ENCODE measurements around the gene CCT6A. TPM values are rescaled to one million over a fixed set of nuclear protein-coding genes. Genes with fewer than 3 reads are reported as not detected.
"Not testable (repeated sequence)": the region's sequence is repeated elsewhere in the genome, so short reads cannot be mapped to it uniquely, and the experiment has no call there.

CCT6A gene
- total RNA-seq, 1 donor from 2014 or later: 238 TPM

DNA sequence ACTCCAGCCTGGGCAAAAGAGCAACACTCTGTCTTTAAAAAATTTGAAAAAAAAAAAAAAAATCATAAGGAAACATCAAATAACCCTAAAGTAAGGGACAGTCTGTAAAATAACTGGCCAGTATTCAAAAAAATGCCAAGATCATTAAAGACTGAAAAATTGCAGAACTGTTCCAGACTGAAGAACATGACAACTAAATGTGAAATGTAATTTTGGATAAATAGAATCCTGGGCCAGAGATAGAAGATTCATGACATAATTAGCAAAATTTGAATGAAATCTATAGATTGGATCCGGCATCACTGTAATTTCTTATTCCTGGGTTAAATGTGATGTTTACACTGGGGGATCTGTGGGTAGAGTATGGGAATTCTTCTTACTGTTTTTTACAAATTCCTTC lies 3.3 kb upstream of the CCT6A start:
- no peak for FAIRE-seq
- no peak for DNase-seq (ENCODE audit: low spot score in 2 of 2)

DNA sequence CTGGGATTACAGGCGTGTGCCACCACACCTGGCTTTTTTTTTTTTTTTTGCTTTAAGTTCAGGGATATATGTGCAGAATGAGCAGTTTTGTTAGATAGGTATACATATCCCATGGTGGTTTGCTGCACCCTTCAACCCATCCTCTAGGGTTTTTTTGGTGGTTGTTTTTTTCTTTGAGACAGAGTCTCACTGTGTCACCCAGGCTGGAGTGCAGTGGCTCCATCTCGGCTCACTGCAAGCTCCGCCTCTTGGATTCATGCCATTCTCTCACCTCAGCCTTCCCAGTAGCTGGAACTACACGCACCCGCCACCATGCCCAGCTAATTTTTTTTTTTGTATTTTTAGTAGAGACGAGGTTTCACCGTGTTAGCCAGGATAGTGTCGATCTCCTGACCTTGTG lies 2.8 kb upstream of the CCT6A start:
- not testable (repeated sequence) for FAIRE-seq; DNase-seq (ENCODE audit: low spot score in 2 of 2)

DNA sequence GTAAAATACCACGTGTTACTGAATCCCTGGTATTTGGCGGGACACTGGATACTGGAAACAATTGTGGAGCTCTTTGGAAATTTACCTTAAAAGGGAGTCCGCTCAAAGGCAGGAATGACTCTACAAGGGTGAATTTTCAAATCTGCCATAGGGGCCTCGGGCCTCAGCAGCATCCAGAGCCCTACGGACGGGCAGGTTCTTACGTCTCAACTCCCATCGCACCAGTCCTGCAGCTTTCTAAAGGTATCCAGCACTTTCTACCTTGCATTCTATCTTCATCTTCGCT lies 569 bp upstream of the CCT6A start:
- FAIRE-seq (no peak), DNase-seq (ENCODE audit: low spot score in 2 of 2) (peak in 1 of 2 donors; percentile 39)

DNA sequence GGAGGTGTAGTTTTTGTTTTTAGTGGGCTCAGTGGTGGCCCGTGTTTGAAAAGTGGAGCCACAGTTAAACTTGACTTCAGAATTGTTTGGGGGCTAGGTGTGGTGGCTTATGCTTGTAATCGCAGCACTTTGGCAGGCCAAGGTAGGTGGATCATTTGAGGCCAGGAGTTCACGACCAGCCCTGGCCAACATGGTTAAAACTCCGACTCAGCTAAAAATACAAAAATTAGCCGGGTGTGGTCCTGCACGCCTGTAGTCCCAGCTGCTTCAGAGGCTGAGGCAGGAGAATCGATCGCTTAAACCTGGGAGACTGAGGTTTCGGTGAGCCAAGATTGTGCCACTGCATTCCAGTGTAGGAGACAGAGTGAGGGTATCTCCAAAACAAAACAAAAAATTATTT lies 1.8 kb downstream of the CCT6A start:
- no peak for FAIRE-seq
- DNase-seq (ENCODE audit: low spot score in 2 of 2): no peak

DNA sequence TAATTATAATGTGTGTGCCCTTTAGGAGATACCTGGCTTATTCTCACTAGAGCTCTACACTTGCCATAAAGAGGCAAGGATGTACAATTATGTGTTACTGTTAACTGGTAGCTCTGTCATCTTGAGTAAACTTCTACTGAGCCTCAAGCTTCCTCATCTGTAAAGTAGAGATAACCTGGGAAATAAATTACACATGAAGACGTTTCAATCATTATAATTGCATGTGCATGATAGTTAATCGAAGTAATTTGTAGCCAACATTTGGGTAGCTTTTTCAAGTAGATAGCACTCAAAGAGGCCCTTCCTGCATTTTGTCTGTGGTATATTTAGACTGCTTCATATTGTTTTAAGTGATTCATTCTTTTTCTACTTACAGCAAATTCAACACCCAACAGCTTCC lies 2.4 kb downstream of the CCT6A start:
- no peak for FAIRE-seq
- DNase-seq (ENCODE audit: low spot score in 2 of 2): no peak

DNA sequence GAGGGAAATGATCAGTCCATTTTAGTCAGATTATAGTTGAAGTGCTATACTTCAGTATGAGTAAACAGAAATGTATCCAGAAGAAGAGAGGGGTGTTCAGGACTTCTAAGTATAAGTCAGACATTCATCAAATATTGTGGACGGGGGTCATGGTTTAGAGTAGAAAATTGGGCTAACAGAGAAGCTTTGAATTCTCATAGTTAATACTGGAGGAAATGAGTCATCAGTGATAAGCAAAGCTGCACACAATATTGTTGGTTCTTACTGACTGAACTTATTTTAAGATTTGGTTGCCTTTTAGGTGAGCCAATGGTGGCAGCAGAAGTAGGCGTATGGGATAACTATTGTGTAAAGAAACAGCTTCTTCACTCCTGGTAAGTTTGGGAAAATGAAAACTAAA lies 10.8 kb downstream of the CCT6A start:
- FAIRE-seq (no peak), DNase-seq (ENCODE audit: low spot score in 2 of 2) (no peak)

DNA sequence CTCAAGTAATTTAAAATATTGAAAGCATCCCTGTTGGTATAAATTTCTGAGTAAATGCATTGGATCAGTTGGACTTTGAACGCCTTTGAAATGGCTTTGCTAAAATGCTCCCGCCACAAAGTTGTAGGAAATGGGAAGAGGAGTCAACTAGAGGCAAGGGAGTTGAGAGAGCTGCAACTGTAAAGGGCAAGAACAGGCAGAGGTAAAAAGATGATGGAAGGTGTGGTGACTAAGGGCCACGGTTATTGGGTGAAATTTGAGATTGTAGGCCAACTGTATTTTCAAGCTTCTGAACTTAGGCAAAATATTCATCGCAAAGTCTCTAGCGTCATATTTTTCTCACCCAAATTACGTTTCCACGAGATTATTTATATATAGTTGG lies 11.9 kb downstream of the CCT6A start:
- DNase-seq (ENCODE audit: low spot score in 2 of 2) (no peak), FAIRE-seq (no peak)

DNA sequence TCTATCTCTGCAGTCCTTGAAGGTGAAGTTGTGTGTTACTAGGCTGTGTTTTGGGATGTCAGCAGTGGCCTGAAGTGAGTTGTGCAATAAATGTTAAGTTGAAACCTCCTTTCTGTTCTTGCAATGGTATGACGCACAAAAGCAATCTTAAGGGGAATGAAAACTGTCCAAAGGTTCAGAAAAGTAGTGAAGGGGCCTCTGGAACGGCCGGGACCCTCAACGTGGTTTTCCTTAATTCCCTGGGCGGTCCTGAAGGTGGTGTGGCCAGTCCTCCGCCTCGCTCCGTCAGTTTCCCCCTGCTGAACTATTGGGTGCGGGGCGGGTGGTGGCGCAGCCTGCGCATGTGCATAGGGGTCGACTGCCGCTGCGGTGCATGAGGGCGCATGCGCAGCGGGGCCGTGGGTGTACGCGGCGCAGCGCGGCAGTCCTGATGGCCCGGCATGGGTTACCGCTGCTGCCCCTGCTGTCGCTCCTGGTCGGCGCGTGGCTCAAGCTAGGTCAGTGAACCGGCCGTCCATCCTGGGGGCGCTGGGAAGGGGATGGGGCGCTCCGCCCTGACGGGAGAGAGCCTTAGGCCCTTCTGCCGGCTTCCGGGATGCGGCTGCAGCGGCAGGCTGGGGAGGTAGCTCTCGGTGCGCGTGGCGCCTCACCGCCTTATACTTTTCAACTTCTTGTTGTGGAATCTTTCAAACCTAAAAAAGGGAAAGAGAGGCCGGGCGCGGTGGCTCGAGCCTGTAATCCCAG lies 12.5 kb downstream of the CCT6A start, which contains the start of gene SUMF2:
TSS of gene SUMF2 (plus strand) at position 405 of the 744 bp plus-strand sequence. CDS start at position 431, 26 bp downstream.
- FAIRE-seq (no peak), DNase-seq (ENCODE audit: low spot score in 2 of 2) (peak; percentile 90 to 91)

DNA sequence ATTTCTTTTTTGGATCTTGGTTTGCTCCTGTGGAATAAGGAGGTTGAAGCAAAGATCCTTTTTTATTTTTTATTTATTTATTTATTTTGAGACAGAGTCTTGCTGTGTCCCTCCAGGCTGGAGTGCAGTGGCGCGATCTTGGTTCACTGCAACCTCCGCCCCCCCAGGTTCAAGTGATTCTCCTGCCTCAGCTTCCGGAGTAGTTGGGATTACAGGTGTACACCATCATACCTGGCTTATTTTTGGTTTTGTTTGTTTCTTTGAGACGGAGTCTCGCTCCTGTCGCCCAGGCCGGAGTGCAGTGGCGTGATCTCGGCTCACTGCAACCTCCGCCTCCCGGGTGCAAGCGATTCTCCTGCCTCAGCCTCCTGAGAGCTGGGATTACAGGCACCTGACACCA lies 14.8 kb downstream of the CCT6A start:
- FAIRE-seq; DNase-seq (ENCODE audit: low spot score in 2 of 2): not testable (repeated sequence)

DNA sequence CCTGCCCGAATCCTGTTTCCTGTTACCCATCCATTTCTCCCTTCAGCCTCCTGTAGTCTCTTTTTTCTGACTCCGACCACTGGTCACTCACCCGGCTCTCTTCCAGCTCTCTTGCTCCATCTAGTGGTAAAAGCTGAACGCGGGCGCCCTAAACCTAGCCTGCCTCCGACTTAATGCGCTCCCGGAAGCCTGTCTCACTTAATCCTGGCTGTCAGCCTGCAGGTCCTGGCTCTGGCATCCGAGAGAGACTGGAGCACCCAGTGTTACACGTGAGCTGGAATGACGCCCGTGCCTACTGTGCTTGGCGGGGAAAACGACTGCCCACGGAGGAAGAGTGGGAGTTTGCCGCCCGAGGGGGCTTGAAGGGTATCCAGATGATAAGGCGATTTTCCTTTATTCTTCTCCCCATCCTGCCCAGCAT lies 22.8 kb downstream of the CCT6A start:
- no peak for FAIRE-seq

DNA sequence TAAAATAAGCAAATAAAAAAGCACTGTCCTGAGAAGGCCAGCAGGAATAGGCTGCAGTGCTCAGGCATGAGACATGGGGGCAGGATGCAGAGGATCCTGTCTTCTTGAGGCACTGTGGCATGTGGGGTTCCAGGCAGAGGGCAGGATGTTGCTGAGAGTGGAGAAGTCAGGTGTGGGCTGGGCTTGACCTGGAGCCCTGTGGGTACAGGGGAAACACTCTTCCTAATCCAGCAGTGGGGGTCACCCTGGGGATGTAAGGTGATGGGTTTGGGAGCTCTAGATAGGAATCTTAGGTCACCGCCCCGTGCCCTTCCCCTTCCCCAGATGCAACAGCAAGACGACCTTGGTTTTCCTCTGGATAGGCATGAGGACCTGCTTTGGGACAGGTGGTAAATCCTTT lies 26.1 kb downstream of the CCT6A start:
- FAIRE-seq (no peak), DNase-seq (ENCODE audit: low spot score in 2 of 2) (no peak)

More for the DNA sequence above, 22.8 kb downstream of the CCT6A start:
- peak; percentile 43 to 62 for DNase-seq (ENCODE audit: low spot score in 2 of 2)

DNA sequence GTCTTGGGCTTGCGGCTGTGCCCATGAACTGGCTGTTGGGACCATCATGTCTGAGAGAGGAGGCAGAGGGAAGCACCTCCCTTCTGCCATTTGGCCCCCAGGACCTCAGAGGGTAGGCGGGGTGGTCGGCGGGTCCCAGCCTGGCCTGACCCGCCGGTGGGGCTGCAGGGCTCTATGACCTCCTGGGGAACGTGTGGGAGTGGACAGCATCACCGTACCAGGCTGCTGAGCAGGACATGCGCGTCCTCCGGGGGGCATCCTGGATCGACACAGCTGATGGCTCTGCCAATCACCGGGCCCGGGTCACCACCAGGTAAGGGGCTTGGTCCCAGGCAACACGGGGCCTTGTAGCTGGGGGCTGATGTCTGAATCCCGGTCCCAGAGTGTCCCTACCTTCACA lies 26.6 kb downstream of the CCT6A start:
- DNase-seq (ENCODE audit: low spot score in 2 of 2): no peak
- FAIRE-seq: no peak

DNA sequence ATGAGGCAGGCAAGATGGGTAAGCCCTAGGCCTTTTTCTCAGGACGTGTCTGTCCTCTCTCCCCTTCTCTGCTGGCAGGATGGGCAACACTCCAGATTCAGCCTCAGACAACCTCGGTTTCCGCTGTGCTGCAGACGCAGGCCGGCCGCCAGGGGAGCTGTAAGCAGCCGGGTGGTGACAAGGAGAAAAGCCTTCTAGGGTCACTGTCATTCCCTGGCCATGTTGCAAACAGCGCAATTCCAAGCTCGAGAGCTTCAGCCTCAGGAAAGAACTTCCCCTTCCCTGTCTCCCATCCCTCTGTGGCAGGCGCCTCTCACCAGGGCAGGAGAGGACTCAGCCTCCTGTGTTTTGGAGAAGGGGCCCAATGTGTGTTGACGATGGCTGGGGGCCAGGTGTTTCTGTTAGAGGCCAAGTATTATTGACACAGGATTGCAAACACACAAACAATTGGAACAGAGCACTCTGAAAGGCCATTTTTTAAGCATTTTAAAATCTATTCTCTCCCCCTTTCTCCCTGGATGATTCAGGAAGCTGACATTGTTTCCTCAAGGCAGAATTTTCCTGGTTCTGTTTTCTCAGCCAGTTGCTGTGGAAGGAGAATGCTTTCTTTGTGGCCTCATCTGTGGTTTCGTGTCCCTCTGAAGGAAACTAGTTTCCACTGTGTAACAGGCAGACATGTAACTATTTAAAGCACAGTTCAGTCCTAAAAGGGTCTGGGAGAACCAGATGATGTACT lies 28.1 kb downstream of the CCT6A start:
- DNase-seq (ENCODE audit: low spot score in 2 of 2) (peak; percentile 47 to 67), FAIRE-seq (no peak)

DNA sequence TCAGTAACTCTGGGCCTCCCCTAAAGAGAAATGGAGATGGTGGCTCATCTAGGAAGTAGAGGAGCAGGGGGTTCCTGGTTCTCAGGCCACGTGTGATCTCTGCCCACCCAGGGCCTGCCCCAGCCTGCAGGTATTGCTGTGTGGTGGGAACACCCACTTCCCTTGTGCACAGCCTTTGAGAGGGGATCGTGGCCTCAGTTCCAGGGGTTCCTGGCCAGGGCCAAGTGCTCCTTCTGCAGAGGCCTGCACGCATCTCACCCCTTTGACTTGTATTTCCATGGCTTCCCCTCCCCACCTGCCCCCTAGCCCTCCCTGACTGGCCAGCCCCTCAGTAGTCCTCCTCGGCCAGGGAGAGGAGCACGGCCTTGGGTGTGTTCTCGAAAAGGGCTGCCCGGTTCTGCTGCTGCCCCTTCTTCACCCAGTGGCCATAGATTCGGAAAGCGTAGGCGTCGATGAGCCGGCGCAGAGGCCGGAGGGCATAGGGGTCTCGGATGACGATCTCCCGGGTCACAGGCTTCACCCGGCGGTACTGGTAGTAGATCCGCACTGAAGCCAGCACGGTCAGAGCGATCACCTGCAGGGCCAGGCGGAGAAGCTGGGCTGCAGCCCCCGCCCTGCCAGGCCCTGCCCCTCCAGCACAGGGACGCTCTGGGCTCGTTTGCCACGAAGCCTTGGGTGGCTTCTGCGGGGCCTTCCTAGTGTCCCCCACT lies 29.3 kb downstream of the CCT6A start:
- FAIRE-seq: not testable (repeated sequence)

DNA sequence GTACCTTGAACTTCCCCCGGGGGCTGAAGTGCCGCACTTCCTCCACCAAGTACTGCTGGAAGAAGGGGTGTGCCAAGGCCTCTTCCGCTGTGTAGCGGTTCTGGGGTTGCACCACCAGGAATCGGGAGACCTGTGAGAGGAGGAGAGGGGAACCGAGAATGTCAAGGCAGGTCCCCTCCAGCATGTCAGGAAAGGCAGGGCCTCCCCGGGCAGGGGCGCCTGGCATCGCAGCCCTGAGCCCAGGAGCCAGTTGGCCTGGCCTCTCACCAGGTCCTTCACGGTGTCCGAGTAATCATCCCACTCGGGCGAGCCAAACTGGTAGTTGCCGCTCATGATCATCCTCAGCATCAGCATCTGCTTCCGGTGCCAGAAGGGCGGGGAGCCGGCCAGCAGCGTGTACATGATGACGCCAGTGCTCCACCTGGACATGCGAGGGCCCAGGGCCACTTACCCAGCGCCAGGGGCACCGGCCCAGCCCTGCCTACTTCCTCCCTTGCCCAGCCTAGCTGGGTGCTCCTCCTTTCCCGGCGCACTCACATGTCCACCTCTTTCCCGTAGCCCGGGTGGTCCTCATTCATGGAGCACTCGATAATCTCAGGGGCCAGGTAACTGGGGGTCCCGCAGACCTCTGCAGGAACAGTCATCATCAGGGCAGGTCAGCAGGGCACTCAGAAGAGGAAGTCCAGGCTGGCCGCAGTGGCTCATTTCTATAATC lies 30.2 kb downstream of the CCT6A start:
- no peak for DNase-seq (ENCODE audit: low spot score in 2 of 2)
- no peak for FAIRE-seq

More for the DNA sequence above, 29.3 kb downstream of the CCT6A start:
- not testable (repeated sequence) for DNase-seq (ENCODE audit: low spot score in 2 of 2)

DNA sequence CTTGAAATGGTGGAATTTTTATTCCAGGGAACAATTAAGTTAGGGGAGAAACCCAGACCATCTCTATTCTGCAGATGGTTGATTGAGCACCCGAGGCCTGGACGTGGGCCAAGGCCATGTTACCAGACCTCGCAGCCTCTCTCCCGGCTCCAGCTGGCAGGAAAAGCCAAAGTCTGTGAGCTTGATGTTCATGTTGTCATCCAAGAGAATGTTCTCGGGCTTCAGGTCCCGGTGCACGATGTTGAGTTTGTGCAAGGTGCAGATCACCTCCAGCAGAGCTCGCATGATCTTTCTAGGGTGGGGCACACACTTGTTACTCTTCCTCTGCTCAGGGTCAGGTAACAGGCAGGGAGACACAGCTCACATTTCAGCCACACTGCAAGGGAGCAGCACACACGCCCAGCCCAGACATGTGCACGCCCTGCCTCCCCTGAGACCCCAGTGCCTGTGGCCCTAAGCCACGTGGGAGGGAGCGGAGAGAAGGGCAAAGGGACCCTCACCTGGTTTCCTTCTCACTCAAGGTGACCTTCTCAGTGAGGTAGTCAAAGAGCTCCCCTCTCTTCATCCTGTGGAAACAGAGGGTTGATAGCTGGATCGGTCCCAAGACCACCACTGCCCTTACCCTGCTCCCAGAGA lies 31.7 kb downstream of the CCT6A start:
- no peak for DNase-seq (ENCODE audit: low spot score in 2 of 2)
- no peak for FAIRE-seq

DNA sequence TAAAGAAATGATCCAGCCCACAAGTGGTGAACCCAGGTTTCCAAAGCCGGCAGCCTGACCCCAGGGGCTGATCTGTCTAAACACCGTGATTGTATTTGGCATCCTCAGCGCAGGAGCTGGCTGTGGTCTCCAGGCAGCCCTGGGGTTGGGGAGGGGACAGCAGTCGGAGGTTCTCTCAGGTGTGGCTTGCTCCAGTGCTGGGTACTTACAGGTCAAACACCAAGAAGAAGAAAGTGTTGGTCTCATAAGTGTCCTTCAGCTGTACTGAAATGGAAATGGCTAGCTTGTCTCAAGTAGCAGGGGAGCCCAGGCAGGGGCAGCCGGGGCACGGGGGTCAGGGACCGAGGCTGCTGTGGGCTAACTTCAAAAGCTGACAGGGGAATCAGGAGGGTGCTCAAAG lies 35.2 kb downstream of the CCT6A start:
- DNase-seq (ENCODE audit: low spot score in 2 of 2) (no peak), FAIRE-seq (no peak)

DNA sequence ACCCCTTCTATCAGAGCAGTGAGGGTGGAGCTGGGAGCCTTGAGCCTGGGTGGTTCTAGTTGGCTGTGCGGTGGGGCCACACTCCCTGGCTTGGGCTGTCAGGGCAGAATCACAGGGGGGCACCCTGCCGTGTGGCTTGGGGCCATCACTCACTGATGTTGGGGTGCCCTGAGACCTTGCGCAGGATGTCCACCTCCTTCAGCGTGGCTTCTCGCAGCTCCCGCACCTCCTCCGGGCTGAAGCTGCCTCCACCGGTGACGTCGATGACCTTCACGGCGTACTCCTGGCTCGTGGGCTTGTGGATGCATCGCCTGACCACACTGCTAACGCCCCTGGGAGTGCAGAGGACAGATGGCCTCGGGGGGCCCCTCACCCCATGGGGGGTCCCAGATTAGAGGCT lies 35.9 kb downstream of the CCT6A start:
- no peak for FAIRE-seq
- no peak for DNase-seq (ENCODE audit: low spot score in 2 of 2)

DNA sequence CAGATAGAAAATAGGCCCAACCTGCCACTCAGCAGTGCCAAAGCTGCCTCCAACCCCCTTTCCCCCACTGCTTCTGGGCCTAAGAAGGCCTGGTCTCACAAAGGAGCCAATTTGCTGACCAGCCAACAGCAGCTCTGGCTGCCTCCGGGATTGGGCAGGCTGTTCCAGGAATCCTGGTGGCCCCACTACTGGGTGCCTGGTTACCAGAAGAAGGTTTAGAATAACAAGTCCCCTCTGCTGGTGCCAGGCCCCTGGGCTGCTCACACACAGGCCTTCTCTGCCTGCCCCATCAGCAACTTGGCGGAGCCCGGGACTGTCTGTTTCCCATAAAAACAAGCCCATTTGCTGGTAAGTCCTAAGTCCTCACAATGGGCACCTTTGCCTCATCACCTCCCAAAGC lies 40.0 kb downstream of the CCT6A start:
- FAIRE-seq (no peak), DNase-seq (ENCODE audit: low spot score in 2 of 2) (no peak)

DNA sequence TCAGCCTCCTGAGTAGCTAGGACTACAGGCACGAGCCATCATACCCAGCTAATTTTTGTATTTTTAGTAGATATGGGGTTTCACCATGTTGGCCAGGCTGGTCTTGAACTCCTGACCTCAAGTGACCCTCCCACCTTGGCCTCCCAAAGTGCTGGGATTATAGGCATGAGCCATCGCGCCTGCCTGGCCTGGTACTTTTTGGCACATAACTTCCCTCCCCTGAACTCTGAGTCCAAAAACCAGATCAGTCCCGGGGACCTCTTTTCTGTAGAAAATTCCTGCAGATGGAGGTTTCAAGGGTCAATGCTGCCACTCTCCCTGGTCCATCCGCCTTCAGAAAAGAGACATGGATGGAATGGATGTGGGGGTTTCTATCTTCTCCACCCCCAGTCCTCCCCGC lies 40.8 kb downstream of the CCT6A start:
- not testable (repeated sequence) for DNase-seq (ENCODE audit: low spot score in 2 of 2); FAIRE-seq
